OCI-LY7 (cell line): ENCODE data around the gene THRSP.

Experiments
- CTCF ChIP-seq: fragments of 200-600 bp; sonication (generic); conservative IDR thresholded peaks from 2 replicates; pipeline ENCODE4 v1.5.1; 2014; ENCODE audit warnings: mild to moderate bottlenecking, antibody characterized with exemption, low read length, moderate library complexity, mixed read lengths
- EZH2phosphoT487 ChIP-seq: fragments of 200-600 bp; sonication (generic); IDR thresholded peaks from 2 replicates; pipeline ENCODE4 v1.6.1; 2018; ENCODE audit warnings: low read depth, borderline replicate concordance, mild to moderate bottlenecking, mixed run types, antibody characterized with exemption, low read length, moderate library complexity, mixed read lengths

GRCh38 chr11:78100261-78100660 lies 36.6 kb downstream of the THRSP start:
- TF ChIP-seq CTCF: no peak
- TF ChIP-seq EZH2phosphoT487: no peak
